ENCODE data around the gene WIPF2. TPM values are rescaled to one million over a fixed set of nuclear protein-coding genes. Genes with fewer than 3 reads are reported as not detected.

Gene WIPF2
- total RNA-seq, 1 donor from 2014 or later: 32.2 TPM

- no peaks in the 10 kb centered on the region for H3K9me3 Mint-ChIP-seq (ENCODE audit: unreplicated experiment)
- peaks cover 6% of the 10 kb centered on the region for H3K4me1 Mint-ChIP-seq (ENCODE audit: unreplicated experiment)
Observed at GRCh38 chr17:40287159-40287493, 68.0 kb downstream of the WIPF2 start.

GRCh38 chr17:40287494-40288369, 68.6 kb downstream of the WIPF2 start, which contains the start of gene CDC6:
CDC6 (plus strand) TSS chr17:40287879; CDS start chr17:40289421, 1,542 bp downstream.
- peaks cover 7% of the 10 kb centered on the region for H3K27me3 Mint-ChIP-seq (ENCODE audit: unreplicated experiment)
- H3K9me3 Mint-ChIP-seq (ENCODE audit: unreplicated experiment): no peaks in the 10 kb centered on the region
- no peak for TF ChIP-seq CTCF (IDR thresholded peaks at IDR 0.05; ENCODE audit: unreplicated experiment)
- DNase-seq (ENCODE audit: low spot score): peak; percentile 97
- peaks cover 3% of the 10 kb centered on the region for H3K36me3 Mint-ChIP-seq (ENCODE audit: low read depth, unreplicated experiment)
- peak within 1 kb of the TSS; percentile 91 for H3K27ac Mint-ChIP-seq (ENCODE audit: unreplicated experiment)
- peak within 1 kb of the TSS; percentile 95 for H3K4me3 Mint-ChIP-seq (ENCODE audit: unreplicated experiment)
- H3K4me1 Mint-ChIP-seq (ENCODE audit: unreplicated experiment): peaks cover 6% of the 10 kb centered on the region

More at GRCh38 chr17:40287159-40287493, 68.0 kb downstream of the WIPF2 start:
- peak overlapping the region; percentile 82 for H3K27ac Mint-ChIP-seq (ENCODE audit: unreplicated experiment)
- peaks cover 3% of the 10 kb centered on the region for H3K36me3 Mint-ChIP-seq (ENCODE audit: low read depth, unreplicated experiment)
- H3K4me3 Mint-ChIP-seq (ENCODE audit: unreplicated experiment): peak overlapping the region; percentile 95
- no peak for TF ChIP-seq CTCF (IDR thresholded peaks at IDR 0.05; ENCODE audit: unreplicated experiment)
- DNase-seq (ENCODE audit: low spot score): no peak
- peaks cover 7% of the 10 kb centered on the region for H3K27me3 Mint-ChIP-seq (ENCODE audit: unreplicated experiment)

- Mint-ChIP-seq H3K36me3 (ENCODE audit: low read depth, unreplicated experiment) (peaks cover 3% of the 10 kb centered on the region), H3K4me3 (ENCODE audit: unreplicated experiment) (no peak overlapping the region), H3K9me3 (ENCODE audit: unreplicated experiment) (no peaks in the 10 kb centered on the region), H3K4me1 (ENCODE audit: unreplicated experiment) (peaks cover 10% of the 10 kb centered on the region), H3K27ac (ENCODE audit: unreplicated experiment) (no peak overlapping the region), H3K27me3 (ENCODE audit: unreplicated experiment) (peaks cover 7% of the 10 kb centered on the region)
- peak; percentile 48 for DNase-seq (ENCODE audit: low spot score)
- TF ChIP-seq CTCF (IDR thresholded peaks at IDR 0.05; ENCODE audit: unreplicated experiment): peak; percentile 31
Observed at GRCh38 chr17:40290629-40291280, 71.7 kb downstream of the WIPF2 start.

GRCh38 chr17:40291281-40291664, 72.2 kb downstream of the WIPF2 start:
- no peak for DNase-seq (ENCODE audit: low spot score)
- TF ChIP-seq CTCF (IDR thresholded peaks at IDR 0.05; ENCODE audit: unreplicated experiment): no peak
- Mint-ChIP-seq H3K4me3 (ENCODE audit: unreplicated experiment) (no peak overlapping the region), H3K9me3 (ENCODE audit: unreplicated experiment) (no peaks in the 10 kb centered on the region), H3K36me3 (ENCODE audit: low read depth, unreplicated experiment) (peaks cover 6% of the 10 kb centered on the region), H3K4me1 (ENCODE audit: unreplicated experiment) (peaks cover 10% of the 10 kb centered on the region), H3K27ac (ENCODE audit: unreplicated experiment) (no peak overlapping the region), H3K27me3 (ENCODE audit: unreplicated experiment) (peaks cover 7% of the 10 kb centered on the region)

- Mint-ChIP-seq H3K36me3 (ENCODE audit: low read depth, unreplicated experiment) (peaks cover 10% of the 10 kb centered on the region), H3K9me3 (ENCODE audit: unreplicated experiment) (no peaks in the 10 kb centered on the region), H3K4me1 (ENCODE audit: unreplicated experiment) (peaks cover 4% of the 10 kb centered on the region), H3K27me3 (ENCODE audit: unreplicated experiment) (no peaks in the 10 kb centered on the region), H3K27ac (ENCODE audit: unreplicated experiment) (no peak overlapping the region), H3K4me3 (ENCODE audit: unreplicated experiment) (no peak overlapping the region)
- no peak for DNase-seq (ENCODE audit: low spot score)
- no peak for TF ChIP-seq CTCF (IDR thresholded peaks at IDR 0.05; ENCODE audit: unreplicated experiment)
Observed at GRCh38 chr17:40293363-40293762, 74.3 kb downstream of the WIPF2 start.
